HG03159 (cell line): ENCODE data around the gene CTNNA2.

Source experiments
- ATAC-seq: cut with Tn5 transposase; IDR thresholded peaks from one replicate; pipeline ENCODE4 v1.9.1; 2021; ENCODE audit warnings: mild to moderate bottlenecking, moderate library complexity; ENCODE audit not compliant: unreplicated experiment

Gene CTNNA2

DNA sequence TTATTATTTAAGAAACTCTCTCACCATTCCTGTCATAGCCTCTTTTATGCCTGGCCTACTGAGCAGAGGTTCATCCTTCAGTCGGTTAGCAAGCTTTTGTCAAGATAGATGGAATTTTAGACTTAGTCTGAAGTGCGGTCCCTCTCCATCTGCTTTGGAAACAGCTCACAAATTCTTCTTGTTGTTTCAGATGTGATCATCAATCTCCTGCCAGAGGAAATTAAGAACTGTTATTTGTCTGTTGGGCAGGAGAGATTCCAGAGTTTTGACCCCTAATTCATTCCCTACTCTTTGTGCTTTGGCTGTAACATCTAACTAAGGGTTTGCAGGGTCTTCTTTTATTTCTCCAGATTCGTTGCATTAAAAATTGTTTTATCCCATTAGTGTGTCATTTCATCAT lies 735.3 kb downstream of the CTNNA2 start:
- ATAC-seq = no peak

DNA sequence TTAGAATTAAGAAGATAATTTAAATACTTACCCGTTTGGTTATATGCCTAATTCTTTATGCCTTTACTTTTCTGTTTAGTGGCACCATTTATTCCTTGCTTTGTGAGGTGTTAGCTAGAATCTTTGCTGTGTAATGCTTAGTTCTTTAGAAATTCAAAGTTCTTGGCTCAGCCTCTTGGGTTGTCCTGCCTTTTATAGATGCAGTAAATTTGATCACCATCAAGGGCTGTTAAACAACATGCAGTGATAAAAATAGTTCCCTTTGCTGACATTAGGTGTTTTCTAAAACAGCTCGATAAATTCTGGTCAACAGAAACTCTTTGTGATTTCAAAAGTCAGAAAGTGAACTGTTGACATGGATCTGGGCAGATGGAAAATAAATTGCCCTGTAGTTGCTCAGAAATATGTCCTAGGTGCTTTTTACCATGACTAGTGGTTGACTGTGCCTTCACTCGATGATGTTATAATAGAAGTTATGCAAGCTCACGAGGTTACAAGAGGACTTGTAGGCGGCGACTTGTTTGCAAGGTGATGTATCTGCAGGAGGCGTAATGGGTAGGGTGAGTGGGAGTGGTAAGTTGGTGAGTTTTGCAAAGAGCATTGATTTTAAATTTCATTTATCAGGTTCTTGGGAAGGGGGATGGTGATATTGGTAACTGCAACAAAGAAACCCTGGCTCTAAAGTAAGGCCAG lies 739.6 kb downstream of the CTNNA2 start:
- ATAC-seq = no peak

DNA sequence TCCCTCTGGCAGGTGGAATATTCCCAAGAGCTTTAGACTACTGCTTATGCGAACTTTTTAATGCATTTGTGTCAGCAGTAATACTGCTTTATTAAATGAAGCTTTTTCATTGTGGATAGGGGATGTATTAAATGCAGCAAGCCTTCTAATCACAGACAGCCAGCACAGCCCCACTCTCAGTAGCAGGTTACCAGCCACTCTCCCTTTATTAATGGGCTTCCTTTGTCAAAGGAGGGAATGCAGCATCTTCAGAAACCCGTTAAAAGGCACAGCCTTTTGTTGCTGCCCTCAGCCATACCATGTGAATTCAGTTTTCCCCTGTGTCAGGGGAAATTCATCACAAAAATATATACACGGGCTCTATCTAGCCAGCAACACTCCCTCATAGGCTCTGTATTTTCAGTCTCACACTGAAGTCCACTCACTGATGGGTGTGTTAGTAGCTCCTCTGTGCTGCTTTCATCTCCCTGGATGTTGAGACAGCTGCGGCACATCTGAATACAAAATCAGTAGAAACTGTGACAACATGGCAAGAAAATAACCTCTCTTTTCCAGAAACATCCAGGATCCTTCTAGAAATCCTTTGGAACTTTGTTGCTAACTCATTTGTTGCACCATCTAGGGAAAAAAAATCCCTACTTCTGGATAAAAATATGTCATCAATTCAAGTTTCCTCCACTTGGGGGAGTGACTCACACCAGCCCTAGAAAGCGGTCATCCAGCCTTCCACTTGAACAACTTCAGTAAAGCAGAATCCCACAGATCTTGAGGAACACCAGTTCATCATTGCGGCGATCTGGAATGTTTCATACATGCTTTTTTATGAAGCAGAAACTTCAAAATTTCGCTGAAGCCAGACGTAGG lies 743.3 kb downstream of the CTNNA2 start:
- ATAC-seq = no peak

DNA sequence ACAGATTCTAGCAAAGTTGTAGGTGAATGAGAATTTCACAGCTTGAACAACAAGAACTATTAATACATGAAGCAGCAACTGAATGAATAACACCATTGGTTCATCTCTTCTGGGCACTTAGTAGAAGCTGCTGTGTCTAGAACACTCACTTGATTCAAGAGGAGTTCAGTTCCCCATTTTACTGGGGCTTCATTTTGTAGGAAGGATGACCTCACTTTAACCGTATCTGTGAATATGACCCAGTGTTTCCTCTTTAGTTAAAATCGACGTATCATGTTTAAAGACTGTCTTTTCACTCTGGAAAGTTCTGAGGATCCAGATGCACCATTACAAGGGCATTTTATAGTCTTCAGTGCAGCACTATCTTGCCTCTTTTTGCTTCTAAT lies 743.9 kb downstream of the CTNNA2 start:
- no peak for ATAC-seq

DNA sequence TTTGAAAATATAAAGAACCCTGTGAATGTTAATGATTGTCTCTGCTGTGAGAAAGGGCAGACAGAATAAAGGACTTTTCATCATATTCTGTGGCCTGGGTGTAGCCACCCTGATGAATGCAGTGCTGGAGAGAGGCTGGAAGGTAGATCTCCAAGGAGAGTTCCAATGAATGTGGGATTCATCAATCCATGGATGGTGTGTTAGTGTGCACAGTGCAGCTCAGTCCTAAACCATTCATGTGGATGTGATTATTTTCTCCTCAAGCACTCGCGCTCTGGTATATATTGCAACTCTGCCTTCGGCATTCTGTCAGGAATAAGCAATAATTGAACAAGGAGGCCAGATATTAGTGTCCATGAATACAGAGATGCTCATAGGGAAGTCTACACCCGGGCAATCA lies 744.6 kb downstream of the CTNNA2 start:
- ATAC-seq = no peak

DNA sequence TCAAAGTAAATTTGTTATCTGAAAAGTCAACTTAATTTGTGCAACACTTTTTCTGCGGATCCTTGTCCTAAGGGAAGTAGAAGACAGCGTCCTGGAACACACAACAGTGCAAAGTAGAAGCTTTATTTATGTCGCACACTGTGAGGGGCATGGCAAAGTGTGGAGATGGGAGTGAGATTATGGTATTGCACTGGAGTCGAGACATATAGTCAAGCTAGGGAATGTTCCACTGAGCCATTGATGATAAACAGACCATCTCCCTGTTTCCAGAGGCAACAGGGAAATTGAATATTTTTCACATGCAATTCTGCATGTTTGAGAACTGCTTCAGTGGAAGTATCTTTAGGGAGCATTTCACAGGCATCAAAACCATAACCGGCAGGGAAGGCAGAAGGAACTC lies 745.5 kb downstream of the CTNNA2 start:
- no peak for ATAC-seq

DNA sequence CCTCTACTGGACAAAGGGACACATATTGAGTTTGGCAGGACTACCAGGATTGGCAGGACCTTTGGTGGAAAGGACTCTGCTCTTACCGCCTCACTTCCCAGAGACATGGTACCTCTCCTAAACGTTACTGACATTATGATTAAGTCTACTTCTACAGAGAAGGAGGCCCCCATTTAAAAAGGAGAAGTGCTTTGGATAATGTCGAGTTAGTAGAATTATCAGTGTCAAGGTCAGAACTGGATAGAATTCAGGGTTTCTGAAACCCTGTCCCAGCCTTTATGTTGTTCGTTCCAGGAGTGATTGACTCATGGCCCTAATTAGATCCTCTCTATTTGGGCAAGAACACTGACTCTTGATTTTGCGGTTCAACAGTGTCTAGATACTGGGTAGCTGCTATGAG lies 745.9 kb downstream of the CTNNA2 start:
- no peak for ATAC-seq

DNA sequence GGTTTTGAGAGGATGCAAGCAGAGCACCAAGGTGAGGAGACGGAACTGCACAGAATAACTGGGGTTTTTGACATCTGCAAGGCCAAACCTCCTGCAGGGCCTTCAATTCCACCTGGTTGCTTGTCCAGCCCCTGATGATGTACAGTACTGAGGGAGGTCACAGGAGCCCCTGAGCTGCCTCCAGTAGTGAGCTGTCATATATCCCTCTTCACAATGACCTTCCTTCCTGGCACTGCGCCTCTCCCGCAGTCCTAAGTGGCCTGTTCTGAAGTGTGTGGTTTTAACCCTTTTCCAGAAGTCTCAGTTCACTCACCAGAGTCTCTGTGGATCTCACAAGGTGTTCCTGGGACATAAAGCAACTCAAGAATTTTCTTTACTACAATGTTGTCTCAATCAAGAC lies 746.4 kb downstream of the CTNNA2 start:
- ATAC-seq = no peak

DNA sequence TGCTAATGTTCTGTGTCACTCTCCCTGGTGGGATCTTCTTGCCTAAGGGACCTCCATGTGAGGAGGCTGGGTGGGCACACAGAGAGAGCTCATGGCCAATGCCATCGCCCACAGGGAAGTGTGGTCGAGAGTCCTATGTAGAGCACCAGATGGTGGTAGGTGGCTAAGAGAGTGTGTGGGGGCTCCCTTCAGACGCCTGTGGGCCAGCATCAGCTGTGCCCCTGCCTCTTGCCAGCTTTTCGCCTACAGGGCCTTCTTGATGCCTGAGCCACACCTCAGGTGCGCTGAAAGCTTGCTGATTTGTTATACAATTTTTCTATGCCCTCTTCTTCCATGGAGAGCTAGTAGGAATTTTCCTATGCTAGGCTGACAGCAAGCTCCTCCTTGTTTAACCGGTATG lies 753.4 kb downstream of the CTNNA2 start:
- no peak for ATAC-seq

DNA sequence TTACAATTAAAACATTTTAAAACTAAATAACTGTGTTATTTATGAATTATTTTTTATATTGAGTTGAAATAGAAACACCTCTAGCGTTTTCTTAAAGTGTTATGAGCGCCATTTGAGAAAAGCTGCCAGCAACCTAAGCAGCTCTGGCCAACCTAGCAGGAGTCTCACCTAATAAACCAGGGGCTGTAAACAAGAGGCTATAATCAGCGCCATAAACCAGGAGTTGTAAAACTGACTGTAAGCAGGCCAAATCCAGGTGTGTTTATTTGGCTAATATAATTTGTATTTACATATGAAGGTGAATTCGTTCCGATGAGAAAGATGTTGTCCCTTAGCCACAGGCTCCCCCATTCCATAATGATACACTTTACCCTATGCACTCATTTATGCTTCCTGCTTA lies 757.0 kb downstream of the CTNNA2 start:
- no peak for ATAC-seq

DNA sequence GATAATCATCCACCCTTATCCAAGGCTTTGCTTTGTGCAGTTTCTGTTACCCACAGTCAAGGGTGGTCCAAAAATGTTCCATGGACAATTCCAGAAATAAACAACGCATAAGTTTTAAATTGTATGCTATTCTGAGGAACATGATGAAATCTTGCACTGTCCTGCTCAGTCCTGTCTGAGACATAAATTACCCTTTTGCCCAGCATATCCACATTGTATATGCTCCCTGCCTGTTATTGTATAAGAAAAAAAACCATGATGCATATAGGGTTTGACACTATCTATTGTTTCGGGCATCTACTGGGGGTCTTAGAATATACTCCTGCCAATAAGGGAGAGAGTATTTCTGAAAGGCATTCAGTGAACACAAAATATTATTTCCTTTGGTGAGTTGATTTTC lies 767.7 kb downstream of the CTNNA2 start:
- no peak for ATAC-seq

DNA sequence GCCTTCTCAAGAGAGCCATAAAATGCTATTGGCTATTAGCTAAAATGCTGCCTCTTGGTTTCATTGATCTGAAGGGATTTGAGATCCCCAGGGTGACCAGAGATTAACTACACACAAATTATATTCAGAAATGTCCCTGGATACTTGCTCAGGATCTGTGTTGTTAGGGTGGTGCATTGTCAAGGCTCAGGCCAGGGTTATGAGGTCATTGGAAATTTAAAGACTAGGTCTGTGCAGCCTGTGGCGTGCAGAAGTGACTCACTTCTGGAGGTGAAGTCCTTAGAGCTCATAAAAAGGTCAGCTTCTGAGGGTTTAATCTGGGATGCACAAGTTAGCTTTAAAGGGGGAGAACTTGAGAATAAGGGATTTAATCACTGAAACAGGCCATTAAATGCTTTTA lies 768.2 kb downstream of the CTNNA2 start:
- ATAC-seq = no peak

DNA sequence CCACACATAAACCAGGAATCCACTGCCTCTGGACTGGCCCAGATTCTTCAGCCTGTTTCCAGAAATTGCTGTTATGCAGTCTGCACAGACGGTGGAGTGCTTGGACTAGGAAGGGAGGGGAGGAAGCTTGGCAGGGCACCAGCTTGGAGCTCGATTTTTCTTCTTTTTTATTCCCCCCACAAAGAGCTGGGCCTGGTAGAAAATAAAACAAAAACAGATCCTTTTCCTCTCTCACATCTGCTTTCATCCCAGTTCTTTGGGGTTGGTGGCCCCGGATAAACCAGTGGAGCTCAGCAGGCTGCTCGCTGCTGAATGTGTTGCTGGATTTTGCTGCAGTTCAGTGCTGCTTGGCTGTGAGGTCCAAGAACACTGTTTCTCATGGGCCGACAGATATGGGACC lies 775.7 kb downstream of the CTNNA2 start:
- no peak for ATAC-seq

DNA sequence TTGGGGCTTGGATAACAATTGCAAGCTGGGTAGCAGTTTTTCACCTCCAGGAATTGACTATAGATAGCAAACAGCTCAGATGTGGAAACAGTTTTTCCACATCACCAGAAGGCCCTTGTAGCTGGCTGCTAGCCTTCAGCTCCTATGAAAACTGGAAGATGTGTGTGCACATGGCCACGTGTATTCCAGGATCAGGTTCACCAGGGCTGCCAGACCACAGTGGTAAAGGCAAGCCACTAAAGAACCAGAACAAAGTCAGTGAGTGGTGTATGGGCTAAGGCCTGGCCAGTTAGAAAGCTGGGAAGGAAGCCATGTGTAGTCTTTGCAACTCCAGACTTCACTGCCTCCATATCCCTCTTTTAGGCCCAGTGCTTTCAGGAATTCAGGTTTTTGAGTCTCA lies 778.8 kb downstream of the CTNNA2 start:
- no peak for ATAC-seq

DNA sequence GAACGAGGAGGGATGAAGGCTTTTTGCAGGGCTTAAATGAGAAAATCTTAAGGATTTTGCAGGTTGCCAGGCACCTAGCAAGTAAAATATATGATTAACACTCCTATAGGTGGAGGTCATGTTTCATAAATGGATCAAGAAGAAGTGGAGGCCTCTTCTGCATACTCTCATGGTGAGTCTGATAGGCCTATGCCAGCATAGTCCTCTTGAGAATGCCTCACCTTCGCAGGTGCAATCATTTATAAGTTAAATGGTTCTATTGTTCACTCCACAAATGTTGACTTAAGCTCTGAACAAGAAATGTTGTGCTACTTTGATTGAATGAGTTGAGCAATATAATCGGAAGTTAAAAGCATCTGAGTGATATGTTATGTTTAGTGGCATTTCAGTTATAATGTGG lies 779.6 kb downstream of the CTNNA2 start:
- ATAC-seq = no peak

DNA sequence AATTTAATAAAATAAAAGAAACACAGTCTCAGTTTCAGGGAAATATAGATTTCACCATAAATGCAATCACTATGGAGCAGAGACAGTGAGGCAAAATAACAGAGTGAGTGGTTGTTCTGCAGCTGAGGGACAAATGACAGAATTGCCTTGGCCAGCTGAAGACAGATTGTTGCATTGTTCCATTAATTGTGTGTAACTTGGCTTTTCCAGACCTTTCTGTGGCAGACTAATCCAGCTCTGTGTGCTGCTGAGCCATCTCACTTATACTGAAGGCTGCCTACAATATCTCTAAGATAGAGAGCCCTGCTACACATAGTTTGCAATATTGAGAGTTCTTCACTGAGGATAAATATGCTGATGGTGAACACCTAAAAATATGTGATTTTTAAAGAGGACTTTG lies 780.2 kb downstream of the CTNNA2 start:
- no peak for ATAC-seq

DNA sequence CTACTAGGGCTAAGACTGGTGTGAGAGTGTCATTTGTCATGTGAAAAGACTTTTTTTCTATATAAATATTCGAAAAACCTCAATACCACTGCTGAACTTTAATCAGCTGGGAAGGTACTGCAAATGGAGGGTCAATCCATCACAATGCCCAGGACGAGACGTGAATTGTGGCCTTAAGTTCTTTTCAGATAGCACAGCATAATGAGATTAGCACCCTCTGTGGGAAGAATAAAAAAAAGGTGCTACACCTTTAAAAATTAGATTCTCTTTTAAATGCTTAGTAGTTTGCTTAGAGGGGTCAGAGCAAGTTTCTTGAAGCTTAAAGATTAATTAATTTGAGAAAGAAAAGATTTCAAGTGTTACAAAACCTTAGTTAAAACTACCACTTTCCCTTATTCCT lies 786.1 kb downstream of the CTNNA2 start:
- no peak for ATAC-seq

DNA sequence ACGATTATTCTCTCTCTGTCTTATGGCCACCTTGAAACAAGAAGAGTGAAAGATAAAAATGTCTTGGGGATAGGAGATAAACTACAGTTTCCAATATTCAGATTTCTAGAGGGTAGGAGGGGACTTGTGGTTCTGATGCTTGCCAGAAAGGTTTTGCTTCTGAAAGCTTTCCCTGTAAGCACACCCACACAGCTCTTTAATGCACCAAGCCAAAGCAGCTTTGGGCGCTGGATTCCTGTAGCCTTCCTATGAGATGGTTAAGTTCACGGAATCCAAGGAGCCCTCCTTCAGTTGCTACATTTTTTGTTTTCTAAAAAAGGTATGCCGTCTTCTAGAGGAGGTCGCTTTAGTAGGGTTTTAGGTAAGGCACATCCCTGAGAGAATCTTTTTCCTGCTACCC lies 786.8 kb downstream of the CTNNA2 start:
- no peak for ATAC-seq

DNA sequence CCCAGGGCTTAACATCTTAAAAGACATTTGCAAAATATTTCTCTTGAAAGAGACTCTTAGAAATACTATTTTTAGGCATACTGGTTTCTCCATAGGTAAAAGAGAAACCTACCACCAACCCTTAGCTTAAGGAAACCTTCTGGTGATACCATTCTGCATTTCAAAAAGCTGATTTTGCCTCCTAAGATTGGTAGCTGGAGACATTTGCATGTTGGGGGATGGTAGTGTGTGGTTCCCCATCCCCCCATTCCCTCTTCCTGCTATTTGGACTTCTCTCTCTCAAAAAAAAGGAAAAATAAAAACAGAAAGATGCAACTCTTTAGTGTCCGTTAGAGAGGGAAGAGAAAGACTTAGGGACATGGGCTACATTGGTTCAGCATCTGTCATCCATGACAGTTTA lies 787.5 kb downstream of the CTNNA2 start:
- ATAC-seq = no peak

DNA sequence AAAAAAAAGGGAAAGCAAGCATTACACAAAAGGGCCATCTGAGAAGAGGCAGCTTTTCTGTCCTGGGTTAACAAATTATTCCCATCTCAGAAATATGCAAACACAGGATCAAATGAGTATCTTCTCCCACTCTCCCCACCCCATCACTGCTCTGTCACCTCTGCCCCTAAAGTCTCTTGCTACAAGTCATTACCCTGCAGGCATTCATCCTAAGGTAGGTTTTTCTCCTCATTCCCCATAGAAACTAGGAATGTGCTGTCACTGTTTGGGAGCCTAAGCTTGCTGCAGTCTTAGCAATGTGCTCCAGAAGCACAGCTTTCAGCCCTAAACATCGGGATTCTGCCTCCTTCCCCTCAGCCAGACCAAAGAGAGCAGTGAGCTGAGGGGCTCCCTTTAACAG lies 788.1 kb downstream of the CTNNA2 start:
- no peak for ATAC-seq

DNA sequence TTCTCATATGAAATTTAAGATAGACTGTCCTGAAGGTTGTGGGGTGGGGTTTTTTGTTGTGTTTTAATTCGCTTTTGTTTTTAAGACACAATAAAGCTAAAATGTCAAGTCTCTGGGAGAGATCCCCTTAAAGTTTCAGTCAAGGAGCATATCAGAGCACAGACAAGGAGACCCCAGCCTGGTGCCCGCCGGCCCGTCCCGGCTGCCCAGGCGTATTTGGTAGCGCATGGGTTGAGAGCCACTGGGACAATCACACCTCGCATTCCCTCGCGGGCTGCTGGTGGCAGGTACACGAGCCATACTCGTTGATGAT lies 789.1 kb downstream of the CTNNA2 start:
- ATAC-seq = no peak

DNA sequence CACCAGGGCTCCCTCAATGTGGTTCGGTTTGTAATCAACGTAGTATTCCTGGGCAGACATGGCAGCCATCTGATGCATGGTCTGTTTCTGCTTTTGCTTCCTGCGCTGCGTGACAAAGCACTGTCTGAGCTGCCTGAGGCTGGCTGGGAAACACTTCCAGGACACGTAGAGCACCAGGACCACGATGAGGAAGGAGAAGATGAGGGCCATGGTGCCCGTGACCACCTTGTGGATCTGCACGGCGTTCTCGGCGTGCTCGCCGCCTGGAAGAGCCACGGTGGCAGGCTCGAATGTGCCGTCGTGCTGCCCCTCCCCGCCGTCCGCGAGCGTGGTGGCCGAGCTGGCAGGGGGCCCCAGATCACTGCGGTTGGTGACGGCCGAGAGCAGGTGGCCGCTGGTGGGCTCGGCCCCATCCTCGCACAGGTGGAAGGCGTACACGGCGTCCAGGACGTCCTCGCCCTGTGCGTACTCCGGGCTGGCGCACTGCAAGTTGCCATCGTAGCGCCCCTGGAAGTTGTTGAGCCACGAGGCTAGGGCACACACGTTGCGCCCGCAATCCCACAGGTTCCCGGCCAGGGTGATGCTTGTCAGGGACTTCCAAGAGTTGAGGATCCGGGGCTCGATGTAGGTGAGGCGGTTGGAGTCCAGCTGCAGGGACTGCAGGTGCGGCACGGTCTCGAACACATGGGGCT lies 789.6 kb downstream of the CTNNA2 start:
- no peak for ATAC-seq
